Neural cell (in vitro differentiated cells): ENCODE results near the gene DAAM2. TPM values are rescaled to one million over a fixed set of nuclear protein-coding genes. Genes with fewer than 3 reads are reported as not detected.

Experiments
- H2AFZ ChIP-seq: fragments of 200-600, 300-800 bp; sonication (generic), shearing (Covaris generic); 2 replicates; pipeline ENCODE4 v1.6.0; 2014; ENCODE audit warnings: low read depth, mild to moderate bottlenecking, antibody characterized with exemption, low read length, moderate library complexity
- H3F3A ChIP-seq: fragments of 200-600 bp; shearing (Covaris generic); 2 replicates; pipeline ENCODE4 v1.6.1; 2016; ENCODE audit warnings: mild to moderate bottlenecking, moderate library complexity, mixed read lengths, antibody characterized with exemption, low read length; ENCODE audit not compliant: insufficient read depth, poor library complexity, severe bottlenecking
- H3K27ac ChIP-seq: fragments of 200-600, 300-800 bp; sonication (generic), shearing (Covaris generic); 2 replicates; pipeline ENCODE4 v1.5.1; 2014; ENCODE audit warnings: mild to moderate bottlenecking, low read length, moderate library complexity
- H3K27me3 ChIP-seq: fragments of 300-800, 200-600 bp; sonication (generic), shearing (Covaris generic); 2 replicates; pipeline ENCODE4 v1.6.0; 2014; ENCODE audit warnings: mild to moderate bottlenecking, low read depth, low read length, moderate library complexity; ENCODE audit not compliant: insufficient read depth
- H3K36me3 ChIP-seq: fragments of 300-800, 200-600 bp; sonication (generic), shearing (Covaris generic); 2 replicates; pipeline ENCODE4 v1.5.1; 2014; ENCODE audit warnings: mild to moderate bottlenecking, antibody characterized with exemption, low read length, moderate library complexity; ENCODE audit not compliant: insufficient read depth
- H3K4me2 ChIP-seq: fragments of 300-800, 200-600 bp; sonication (generic), shearing (Covaris generic); 2 replicates; pipeline ENCODE4 v1.6.0; 2014; ENCODE audit warnings: mild to moderate bottlenecking, low read length
- H3K4me3 ChIP-seq: fragments of 300-800, 200-600 bp; sonication (generic), shearing (Covaris generic); 2 replicates; pipeline ENCODE4 v1.5.1; 2014; ENCODE audit warnings: mild to moderate bottlenecking, low read length, moderate library complexity
- H3K79me2 ChIP-seq: fragments of 200-600 bp; shearing (Covaris generic); replicated peaks from 2 replicates; pipeline ENCODE4 v1.6.0; 2014; ENCODE audit warnings: mild to moderate bottlenecking, low read length, moderate library complexity; ENCODE audit not compliant: insufficient read depth
- H3K9ac ChIP-seq: fragments of 300-800, 200-600 bp; sonication (generic), shearing (Covaris generic); 2 replicates; pipeline ENCODE4 v1.6.1; 2016; ENCODE audit warnings: mild to moderate bottlenecking, low read length, mixed read lengths
- H3K9me2 ChIP-seq: fragments of 200-600 bp; shearing (Covaris generic); 2 replicates; pipeline ENCODE4 v1.6.1; 2016; ENCODE audit warnings: mild to moderate bottlenecking, low read length, mixed read lengths; ENCODE audit not compliant: insufficient read depth
- H3K9me3 ChIP-seq: fragments of 200-600, 300-800 bp; sonication (generic), shearing (Covaris generic); 2 replicates; pipeline ENCODE4 v1.6.1; 2016; ENCODE audit warnings: mild to moderate bottlenecking, mixed run types, low read length, moderate library complexity, mixed read lengths
- H4K20me1 ChIP-seq: fragments of 200-600 bp; shearing (Covaris generic); 2 replicates; pipeline ENCODE4 v1.6.1; 2016; ENCODE audit warnings: mild to moderate bottlenecking, mixed run types; ENCODE audit not compliant: insufficient read depth
- CTCF ChIP-seq: fragments of 450-650 bp; IDR thresholded peaks from 2 replicates; pipeline ENCODE4 v1.5.1; 2014; ENCODE audit warnings: antibody characterized with exemption, mild to moderate bottlenecking, moderate library complexity; ENCODE audit not compliant: poor library complexity, severe bottlenecking
- EP300 ChIP-seq: fragments of 450-650 bp; conservative IDR thresholded peaks from 2 replicates; pipeline ENCODE4 v1.6.1; 2014; ENCODE audit warnings: antibody characterized with exemption, mild to moderate bottlenecking, moderate library complexity; ENCODE audit not compliant: poor library complexity, severe bottlenecking
- EZH2 ChIP-seq: fragments of 200-600, 300-800 bp; shearing (Covaris generic), sonication (generic); IDR thresholded peaks from 2 replicates; pipeline ENCODE4 v1.6.1; 2014; ENCODE audit warnings: antibody characterized with exemption, low read length, borderline replicate concordance, mild to moderate bottlenecking; ENCODE audit not compliant: insufficient read depth, poor library complexity, severe bottlenecking
- MXI1 ChIP-seq: fragments of 450-650 bp; conservative IDR thresholded peaks from 2 replicates; pipeline ENCODE4 v1.6.1; 2014; ENCODE audit warnings: antibody characterized with exemption, mild to moderate bottlenecking; ENCODE audit not compliant: poor library complexity, severe bottlenecking
- POLR2AphosphoS5 ChIP-seq: IDR thresholded peaks from 2 replicates; pipeline ENCODE4 v1.6.1; 2012
- RAD21 ChIP-seq: fragments of 450-650 bp; conservative IDR thresholded peaks from 2 replicates; pipeline ENCODE4 v1.6.1; 2014; ENCODE audit warnings: antibody characterized with exemption, mild to moderate bottlenecking, moderate library complexity
- REST ChIP-seq: IDR thresholded peaks from 2 replicates; pipeline ENCODE4 v1.6.1; 2012; ENCODE audit warnings: borderline replicate concordance
- SMC3 ChIP-seq: fragments of 450-650 bp; conservative IDR thresholded peaks from 2 replicates; pipeline ENCODE4 v1.6.1; 2014; ENCODE audit warnings: antibody characterized with exemption, mild to moderate bottlenecking, moderate library complexity; ENCODE audit not compliant: poor library complexity
- TAF1 ChIP-seq: IDR thresholded peaks from 2 replicates; pipeline ENCODE4 v1.6.1; 2012; ENCODE audit warnings: low read depth
- polyA plus RNA-seq: library from polyadenylated mRNA; depleted of rRNA; stranded (reverse); fragments of >200 nt; gene quantifications from 2 replicates; pipeline ENCODE4 v1.2.3, GENCODE V29; 2014

The DAAM2 gene
- polyA plus RNA-seq, 1 donor from 2014 or later: 1.2 TPM

GRCh38 chr6:39935241-39935640, 143.1 kb downstream of the DAAM2 start:
- H3K36me3 ChIP-seq: no peaks in the 10 kb centered on the region
- TF ChIP-seq EP300 (no peak), TAF1 (no peak), EZH2 (no peak), MXI1 (no peak), RAD21 (no peak), SMC3 (no peak), POLR2AphosphoS5 (no peak), REST (no peak), CTCF (no peak)

GRCh38 chr6:39936857-39937256, 144.7 kb downstream of the DAAM2 start:
- no peak for TF ChIP-seq SMC3
- no peak for TF ChIP-seq CTCF
- TF ChIP-seq POLR2AphosphoS5: no peak
- no peak for TF ChIP-seq REST
- no peak for TF ChIP-seq EP300
- TF ChIP-seq RAD21: no peak
- TF ChIP-seq MXI1: no peak
- no peak for TF ChIP-seq EZH2
- TF ChIP-seq TAF1: no peak
- no peaks in the 10 kb centered on the region for H3K27me3 ChIP-seq
- H3F3A ChIP-seq: no peaks in the 10 kb centered on the region
- no peak overlapping the region for H3K4me3 ChIP-seq
- H3K9me2 ChIP-seq: no peaks in the 10 kb centered on the region
- H3K79me2 ChIP-seq: no peaks in the 10 kb centered on the region
- no peak overlapping the region for H3K9ac ChIP-seq
- no peak overlapping the region for H3K4me2 ChIP-seq
- no peaks in the 10 kb centered on the region for H3K36me3 ChIP-seq
- H4K20me1 ChIP-seq: no peaks in the 10 kb centered on the region
- no peak overlapping the region for H3K27ac ChIP-seq
- H2AFZ ChIP-seq: no peak overlapping the region
- no peaks in the 10 kb centered on the region for H3K9me3 ChIP-seq

More at GRCh38 chr6:39935241-39935640, 143.1 kb downstream of the DAAM2 start:
- Histone ChIP-seq H3K79me2 (no peaks in the 10 kb centered on the region), H2AFZ (no peak overlapping the region), H3K4me2 (no peak overlapping the region), H3F3A (no peaks in the 10 kb centered on the region), H4K20me1 (no peaks in the 10 kb centered on the region), H3K9me3 (no peaks in the 10 kb centered on the region), H3K27me3 (no peaks in the 10 kb centered on the region), H3K9ac (no peak overlapping the region), H3K27ac (no peak overlapping the region), H3K4me3 (peak overlapping the region; percentile 96), H3K9me2 (no peaks in the 10 kb centered on the region)
